ENCODE data around the gene COL13A1.

- no peak for TF ChIP-seq CTCF (IDR thresholded peaks at IDR 0.05; ENCODE audit: low read depth, low read length, missing input control)
- no peak for TF ChIP-seq REST (IDR thresholded peaks at IDR 0.05)
Measured at GRCh38 chr10:69838418-69838817, 36.7 kb downstream of the COL13A1 start.
